Activated CD8-positive, alpha-beta memory T cell treated with anti-CD3 and anti-CD28 coated beads for 1 hour (primary cell): ENCODE measurements around the gene GALNT18.

Experiments used
- DNase-seq, 2 donors: peaks; one replicate each; pipeline ENCODE4 v3.0.0-alpha.2; 2020; ENCODE audit warnings: low read depth in 1 of 2; ENCODE audit errors: extremely low read depth in 1 of 2

The GALNT18 gene

DNA sequence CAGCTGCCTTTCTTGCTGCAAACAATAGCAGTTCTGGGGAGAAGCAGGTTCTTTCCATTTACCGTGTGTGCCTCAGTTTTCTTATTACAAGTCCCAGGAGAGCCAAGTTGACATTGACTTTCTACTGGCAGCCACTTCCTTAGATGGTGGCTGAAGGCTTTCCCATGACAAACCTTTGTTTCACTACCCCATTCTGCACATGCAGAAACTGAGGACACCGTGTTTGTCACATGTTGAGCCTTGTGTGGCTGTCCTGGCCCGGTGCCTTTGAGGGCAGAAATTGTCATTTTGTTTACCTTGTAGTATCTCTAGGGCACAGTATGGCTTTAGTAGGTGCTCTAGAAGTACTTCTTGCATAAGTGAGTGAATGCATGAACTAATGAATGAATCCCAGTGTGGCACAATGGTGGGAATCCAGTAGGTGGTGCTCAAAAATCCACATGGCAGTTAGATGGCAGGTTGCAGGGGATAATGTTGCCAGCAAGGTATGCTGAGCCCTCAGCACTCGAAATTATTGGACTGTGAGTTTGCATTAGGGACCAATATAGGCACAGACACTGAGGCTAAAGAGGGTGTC lies 370.3 kb downstream of the GALNT18 start:
- DNase-seq = no peak

DNA sequence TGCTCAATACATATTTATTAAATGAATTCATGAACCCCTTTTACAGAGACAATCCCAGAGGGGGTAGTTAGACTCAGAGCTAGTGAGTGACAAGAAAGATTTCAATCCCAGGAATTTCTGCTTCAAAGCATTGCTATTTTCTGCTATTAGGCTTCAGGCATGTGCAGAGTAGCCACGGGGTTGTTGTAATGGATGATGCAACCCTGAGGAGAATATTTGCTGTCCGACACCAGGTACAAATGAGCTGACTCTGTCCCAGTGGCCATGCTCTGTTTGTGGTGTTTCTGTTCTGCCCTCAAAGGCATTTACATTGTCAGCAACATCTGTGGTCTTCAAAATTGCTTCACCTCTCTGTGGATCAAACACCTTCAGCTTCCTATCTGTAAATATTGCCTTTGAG lies 371.3 kb downstream of the GALNT18 start:
- no peak for DNase-seq

DNA sequence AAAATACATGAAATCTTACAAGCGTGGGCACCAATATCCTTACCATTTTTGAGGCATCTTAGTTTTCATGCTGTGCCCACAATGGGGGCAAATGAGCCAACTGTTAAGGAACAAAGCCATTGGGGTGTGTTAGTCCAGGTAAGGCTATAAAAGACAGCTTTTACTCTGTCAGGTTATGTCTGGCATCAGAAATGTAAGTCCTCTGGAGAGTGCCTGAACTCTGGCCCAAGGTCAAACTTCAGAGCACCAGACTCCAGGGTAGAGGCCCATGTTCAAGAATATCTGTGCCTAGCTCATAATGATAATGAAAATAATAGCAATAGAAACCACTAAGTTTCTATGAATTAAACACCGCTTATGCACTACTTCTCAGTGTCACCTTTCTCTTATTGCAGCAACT lies 374.2 kb downstream of the GALNT18 start:
- no peak for DNase-seq

DNA sequence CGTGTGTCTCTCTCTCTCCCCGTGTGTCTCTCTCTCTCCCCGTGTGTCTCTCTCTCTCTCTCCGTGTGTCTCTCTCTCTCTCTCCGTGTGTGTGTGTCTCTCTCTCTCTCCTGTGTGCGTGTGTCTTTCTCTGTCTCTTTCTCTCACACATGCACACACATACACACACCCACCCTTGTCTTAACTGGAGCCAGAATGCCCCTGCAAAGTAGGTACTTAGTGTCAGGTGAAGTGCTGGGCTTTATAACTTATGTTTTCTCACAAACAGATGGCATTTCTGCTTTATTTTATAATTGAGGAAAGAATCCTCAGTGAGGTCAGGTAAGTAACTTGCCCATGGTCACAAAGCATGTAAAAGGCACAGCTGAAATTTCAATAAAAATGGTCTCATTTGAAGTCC lies 374.7 kb downstream of the GALNT18 start:
- DNase-seq = no peak

DNA sequence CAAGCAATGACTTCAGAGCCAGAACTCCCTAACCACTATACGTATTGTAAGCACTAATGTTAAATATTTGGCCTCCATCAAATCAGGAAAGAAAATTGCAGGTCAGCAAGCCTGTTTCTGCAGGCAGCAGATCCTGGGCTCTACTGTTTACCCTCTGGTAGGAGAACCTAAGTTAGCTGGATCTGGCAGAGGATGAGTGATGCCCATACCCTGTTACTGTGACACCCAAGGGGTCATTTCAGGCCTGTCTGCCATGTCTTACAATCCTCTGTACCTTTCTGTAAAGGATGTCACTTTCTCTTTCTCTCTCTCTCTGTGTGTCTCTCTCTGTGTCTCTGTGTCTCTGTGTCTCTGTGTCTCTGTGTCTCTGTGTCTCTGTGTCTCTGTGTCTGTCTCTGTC lies 375.6 kb downstream of the GALNT18 start:
- no peak for DNase-seq

DNA sequence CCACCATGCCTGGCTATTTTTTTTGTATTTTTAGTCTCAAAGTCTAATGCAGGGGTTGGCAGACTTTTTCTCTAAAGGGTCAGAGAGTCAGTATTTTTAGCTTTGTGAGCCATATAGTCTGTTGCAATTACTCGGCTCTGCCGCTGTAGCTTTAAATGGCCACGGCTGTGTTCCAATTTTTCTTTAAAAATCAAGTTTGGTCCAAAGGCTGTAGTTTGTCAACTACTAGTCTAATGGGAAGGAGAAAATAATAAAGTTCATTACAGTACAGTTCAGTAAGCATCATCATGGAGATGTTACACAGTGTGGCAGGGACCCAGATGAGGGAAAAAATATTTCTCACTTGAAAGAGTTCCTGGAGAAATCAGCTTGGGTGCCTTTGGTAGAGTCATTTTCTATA lies 376.4 kb downstream of the GALNT18 start:
- no peak for DNase-seq

DNA sequence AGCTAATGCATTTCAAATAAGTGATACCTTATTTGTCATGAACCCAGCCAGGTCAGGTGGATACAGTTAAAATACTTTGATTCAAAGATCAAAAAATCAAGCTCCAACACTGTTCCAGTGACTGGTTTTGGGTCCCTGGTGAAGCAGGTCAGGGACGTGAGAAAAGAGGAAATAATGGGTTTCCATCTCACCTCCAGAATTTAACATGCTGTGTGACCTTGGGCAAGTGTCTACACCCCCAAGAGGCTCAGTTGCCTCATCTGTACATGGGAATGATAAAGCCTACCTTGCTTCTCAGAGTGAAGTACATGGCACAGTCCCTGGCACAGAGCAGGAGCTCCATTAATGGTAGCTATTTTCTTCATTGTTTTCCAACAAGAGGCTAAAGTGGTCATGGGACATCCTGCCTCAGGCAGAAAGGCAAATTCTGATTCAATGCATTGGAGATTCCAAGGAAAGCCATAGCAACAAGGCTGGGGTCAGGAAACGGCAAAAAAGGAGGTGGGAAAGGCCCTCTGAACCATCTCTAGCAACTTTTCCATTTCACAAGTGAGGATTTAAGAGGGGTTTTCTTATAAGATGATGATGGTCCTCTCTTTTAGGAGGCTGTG lies 377.2 kb downstream of the GALNT18 start:
- DNase-seq = no peak

DNA sequence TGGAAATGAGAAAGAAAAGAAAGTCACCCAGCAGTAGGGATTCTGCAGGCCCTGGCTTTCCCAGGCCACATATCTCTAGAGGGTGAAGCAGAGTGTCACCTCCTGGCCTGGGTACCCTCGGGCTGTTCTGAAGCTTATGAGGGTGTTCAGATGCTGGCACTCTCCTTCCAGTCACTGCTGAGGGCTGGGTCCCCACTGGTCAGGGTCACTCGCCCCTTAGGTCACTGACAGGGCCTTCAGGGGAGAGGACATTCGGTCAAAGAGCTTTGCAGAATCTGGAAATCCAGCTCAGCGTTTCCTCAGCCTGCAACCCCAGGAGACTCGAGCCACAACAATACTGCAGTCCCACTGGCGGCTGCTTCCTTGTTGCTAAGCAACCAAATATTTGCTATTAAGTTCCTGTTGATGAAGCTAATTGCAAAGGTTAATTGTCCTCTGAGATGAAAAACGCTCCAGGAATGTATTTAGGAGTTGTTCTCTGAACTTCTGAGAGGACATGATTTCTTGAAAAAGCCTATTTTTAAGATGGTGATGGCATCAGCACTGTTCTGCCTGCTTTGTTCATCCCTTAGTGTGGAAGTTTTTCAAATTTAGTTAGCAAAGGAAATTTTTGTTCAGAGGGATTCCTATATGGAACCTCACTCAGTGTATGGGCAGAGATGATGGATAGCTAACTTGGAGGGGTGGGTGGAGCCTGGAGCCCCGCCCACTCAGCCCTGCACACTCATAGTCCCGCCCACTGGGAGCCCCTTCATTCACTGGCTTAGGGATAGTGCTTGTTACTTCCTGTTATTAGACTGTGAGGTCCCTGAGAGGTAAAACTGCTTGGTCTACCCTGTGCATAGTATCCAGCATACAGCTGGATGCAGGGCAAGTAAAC lies 378.0 kb downstream of the GALNT18 start:
- DNase-seq = peak in 1 of 2 donors; percentile 1

DNA sequence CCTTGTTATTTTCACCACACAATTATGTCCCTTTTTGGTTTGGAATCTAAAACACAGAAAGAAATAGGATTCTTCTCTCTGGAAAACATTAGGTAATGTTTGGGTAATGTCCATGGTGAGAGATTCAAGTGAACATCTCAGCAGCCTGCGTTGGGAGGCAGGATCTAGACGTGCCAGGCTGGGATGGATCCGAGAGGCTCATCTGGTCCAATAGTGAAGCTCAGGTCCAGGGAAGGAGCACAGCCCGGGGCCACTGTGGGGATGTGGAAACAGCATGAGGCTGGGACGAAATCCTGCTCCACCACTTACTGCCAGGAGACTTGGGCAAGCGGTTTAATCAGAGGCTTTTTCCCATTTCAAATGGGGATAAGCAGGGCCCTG lies 378.6 kb downstream of the GALNT18 start:
- DNase-seq = no peak

DNA sequence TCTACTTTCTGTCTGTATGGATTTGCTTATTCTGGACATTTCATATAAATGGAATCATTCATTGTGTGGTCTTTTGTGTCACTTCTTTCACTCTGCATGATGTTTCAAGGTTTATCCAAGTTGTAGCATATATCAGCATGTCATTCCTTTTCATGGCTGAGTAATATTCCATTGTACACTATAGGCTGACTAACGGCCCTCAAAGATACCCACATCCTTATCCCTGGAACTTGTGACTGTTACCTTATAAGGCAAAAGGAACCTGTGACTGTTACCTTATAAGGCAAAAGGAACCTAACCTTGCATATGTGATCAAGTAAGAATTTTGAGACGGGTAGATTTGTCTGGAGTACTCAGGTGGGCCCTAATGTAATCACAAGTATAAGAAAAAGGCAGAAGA lies 380.5 kb downstream of the GALNT18 start:
- DNase-seq = no peak

DNA sequence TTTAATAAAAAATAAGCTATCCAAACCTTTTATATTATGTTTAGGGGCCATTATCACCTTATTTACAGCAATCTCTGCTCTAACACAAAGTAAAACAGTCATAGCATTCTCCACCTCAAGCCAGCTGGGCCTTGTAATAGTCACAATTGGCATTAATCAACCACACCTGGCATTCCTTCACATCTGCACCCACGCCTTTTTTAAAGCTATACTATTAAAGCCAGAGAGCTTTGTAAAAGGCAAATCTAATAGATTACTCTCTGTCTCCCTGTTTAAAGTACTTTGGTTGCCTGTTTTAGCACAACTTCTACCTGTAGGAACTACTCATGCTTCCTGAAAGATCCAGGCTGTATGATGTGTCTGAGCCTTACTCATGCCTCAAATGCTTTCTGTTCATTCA lies 381.8 kb downstream of the GALNT18 start:
- DNase-seq = no peak

DNA sequence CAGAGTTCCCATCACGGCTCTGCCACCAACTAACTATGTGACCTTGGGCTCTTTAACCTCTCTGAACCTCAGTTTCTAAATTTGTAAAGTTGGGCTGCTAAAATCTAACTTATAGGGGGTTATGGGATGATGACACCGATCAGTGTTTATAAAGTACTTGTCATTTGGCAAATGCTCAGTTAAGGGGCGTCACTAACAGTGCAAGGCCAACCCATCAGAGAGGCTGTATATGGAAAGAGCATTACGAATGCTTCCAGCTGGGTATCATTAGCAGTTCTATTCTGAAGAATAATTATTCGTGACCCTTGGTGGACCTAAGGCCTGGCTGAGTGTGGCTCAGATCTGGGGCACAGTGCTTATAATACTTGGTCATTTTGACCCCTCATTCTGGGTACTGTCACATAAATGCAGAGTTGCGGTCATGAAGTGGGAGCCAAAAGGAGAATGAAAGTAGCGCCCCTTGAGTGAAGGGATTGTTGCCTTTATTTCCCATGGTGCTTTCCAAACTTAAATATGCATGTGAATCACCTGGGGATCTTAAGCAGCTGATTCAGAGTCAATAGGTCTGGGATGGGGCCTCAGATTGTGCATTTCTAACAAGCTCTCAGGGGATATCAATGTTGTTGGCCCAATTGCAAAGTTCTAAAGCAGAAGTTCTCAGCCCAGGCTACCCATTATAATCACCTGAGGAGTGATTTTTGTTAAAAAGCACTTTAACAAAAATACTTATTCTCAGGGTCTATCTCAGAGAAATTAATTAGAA lies 384.6 kb downstream of the GALNT18 start:
- DNase-seq = no peak

DNA sequence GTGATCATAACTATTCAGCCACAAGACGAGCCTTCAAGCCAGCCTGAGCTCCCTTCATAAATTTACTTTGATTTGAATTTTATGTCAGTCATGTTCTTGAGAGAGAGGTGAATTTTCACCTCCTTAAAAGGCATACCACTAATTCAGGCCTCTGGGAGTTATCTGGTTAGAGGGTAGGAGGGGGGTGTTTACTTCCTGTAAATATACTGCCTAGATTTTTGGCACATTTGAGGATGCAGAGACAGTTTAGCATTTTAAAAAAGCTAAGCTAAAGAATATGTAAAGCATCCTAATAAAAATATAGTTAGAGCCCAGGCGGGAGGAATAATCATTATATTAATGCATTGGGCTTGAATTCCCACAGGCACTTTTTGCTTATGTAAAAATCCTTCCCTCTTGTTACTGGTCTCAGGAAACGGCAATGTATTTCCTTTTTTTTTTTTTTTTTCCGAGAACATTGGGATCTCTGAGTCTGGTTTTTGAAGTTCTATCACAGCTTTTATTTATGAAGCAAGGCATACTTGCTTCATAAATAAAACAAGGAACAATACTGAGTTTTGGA lies 385.2 kb downstream of the GALNT18 start:
- no peak for DNase-seq

DNA sequence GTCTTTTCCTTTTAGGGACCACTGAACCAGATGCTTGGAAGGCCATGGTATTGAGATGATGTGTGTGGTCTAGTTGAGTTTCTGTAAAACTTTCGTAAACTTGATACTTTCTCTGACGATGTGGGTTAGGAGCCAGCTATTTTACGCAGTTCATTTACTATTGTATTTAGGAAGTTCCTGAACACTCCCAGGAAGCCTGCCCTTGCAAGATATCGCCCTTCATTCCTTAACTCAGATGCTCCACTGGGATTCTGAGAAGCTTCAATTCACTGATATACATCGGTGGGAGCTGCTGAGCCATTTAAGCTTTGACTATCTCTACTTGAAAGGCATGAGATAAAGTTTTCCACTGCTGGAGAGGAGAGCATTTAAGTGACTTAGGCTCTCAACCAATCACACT lies 390.0 kb downstream of the GALNT18 start:
- DNase-seq = no peak

DNA sequence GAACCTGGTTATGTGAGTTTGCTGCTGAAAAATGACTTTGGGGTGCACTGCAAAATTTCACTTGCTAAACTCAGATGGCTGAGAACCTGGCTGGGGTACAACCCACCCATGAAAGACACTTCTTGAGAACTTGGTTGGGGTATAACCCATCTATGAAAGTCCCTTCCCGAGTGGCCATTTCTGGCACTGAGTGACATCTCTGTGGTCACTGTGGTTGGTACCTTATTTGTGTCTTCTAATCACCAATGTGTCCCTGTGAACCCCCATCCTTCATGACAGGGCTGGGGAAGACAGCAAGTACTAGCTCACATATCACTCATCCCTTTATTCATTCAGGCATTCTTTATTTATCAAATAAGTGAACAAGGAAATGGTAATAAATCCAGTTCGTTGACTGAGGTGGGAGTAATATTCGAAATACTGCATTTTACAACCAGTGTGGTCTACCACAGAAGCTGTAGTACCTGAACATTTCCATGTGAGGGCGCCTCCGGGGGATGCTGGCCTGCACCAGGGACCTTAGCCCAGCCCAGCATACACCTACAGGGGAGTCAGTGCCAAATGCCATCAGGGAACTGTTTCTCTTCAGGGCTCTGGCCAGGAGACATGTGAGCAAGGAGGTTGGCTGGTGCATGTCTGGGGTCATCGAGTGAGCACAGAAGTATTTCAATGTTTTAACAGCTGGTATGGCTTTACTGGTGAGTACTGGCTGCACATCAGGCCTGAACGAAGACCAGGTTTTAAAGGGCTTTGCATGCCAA lies 390.8 kb downstream of the GALNT18 start:
- DNase-seq = no peak

DNA sequence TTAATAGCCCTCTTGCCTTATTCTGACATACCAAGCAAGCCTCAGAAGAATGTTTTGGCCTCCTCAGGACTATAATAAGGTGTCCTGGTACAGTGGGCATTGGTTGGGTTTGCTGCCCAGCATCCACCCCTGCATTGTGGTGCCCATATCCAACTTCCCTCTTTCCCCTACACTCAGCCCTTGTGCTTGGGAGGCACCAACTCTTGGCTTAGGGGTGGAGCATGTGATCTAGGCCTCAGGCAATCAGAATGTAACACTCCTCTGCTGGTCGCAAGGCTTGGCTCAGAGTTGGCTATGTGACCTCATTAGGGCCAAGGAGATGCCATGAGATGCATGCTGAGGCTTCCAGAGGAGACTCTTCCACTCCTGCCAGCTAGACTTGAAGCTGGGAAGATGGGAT lies 391.7 kb downstream of the GALNT18 start:
- DNase-seq = no peak

DNA sequence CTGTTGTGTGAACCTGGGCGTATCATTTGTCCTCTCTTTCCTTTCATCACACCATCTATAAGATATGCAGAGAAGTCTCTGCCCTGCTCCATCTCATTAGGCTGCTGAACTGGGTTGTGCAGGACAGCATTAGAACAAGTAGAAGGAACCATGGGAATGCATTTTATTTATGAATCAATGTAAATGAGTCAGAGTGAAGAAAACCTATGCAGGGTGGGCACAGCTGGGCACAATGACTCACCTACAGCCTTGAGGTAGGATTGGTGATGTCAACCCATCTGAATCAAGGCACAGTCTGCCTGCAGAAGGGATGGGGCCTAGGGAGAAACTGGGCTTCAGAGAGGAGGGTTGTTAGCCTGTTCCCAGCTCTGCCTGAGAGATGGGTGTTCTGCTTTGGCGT lies 392.2 kb downstream of the GALNT18 start:
- no peak for DNase-seq

DNA sequence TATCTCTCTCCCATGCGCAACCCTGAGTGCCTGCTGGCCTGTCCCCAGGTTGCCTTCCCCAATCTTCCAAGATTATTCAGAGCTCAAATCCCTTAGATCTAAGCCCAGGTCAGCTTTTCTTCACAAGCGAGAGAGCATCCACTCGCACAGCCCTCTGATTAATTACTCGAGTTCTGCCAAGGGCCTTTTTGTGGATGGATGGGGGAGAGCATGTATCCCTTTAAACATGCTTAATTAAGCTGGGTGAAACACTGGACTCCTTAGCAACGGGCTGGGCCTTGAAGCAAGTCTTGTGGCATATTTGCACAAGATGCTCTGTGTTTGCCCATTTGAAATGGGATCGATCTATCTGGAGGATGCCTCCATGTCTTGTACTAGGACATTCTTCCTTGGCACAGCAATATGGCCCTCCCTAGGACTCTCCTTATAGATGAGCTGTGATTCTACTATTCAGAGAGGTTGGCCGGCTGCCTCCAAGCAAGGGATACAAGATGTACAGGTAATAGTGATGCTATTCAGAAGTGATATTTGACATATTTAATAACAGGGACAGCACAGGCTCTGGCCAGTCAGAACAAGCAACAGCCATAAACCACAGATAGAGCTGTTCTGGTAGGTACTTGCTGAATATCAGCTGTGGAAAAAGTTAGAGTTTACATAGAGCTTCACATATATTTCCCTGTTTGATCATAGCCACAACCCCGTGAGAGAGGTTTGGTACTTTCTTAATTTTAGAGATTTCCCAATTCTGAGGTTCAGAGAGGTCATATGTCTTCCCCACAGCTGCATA lies 394.3 kb downstream of the GALNT18 start:
- DNase-seq = no peak
